ENCODE data around the gene TRANK1.
"Not testable (repeated sequence)": the region's sequence is repeated elsewhere in the genome, so short reads cannot be mapped to it uniquely, and the experiment has no call there.

The TRANK1 gene

GRCh38 chr3:36904065-36904464 lies 40.8 kb downstream of the TRANK1 start:
- H3K4me1 ChIP-seq; H3K36me3 ChIP-seq (replicated peaks): not testable (repeated sequence)

GRCh38 chr3:36903119-36903882 lies 41.6 kb downstream of the TRANK1 start:
- Histone ChIP-seq H3K4me3 (no peak overlapping the region), H3K4me1 (peaks cover 8% of the 10 kb centered on the region), H3K9me3 (no peaks in the 10 kb centered on the region), H3K36me3 (replicated peaks) (no peaks in the 10 kb centered on the region), H3K27me3 (ENCODE audit: low read depth) (no peaks in the 10 kb centered on the region)
- in situ Hi-C loops (cut with MboI; ENCODE audit: low sequenced_read_pairs): no loop called here
- no peak for DNase-seq (ENCODE audit: low spot score in 2 of 2)

More at GRCh38 chr3:36904065-36904464, 40.8 kb downstream of the TRANK1 start:
- H3K27me3 ChIP-seq (ENCODE audit: low read depth); DNase-seq (ENCODE audit: low spot score in 2 of 2); H3K4me3 ChIP-seq; H3K9me3 ChIP-seq; in situ Hi-C loops (cut with MboI; ENCODE audit: low sequenced_read_pairs): not testable (repeated sequence)

GRCh38 chr3:36901588-36901987 lies 43.3 kb downstream of the TRANK1 start:
- Histone ChIP-seq H3K36me3 (replicated peaks) (no peaks in the 10 kb centered on the region), H3K4me3 (no peak overlapping the region)

GRCh38 chr3:36900474-36901443 lies 44.1 kb downstream of the TRANK1 start:
- no peak for DNase-seq (ENCODE audit: low spot score in 2 of 2)
- H3K9me3 ChIP-seq: no peaks in the 10 kb centered on the region

More at GRCh38 chr3:36901588-36901987, 43.3 kb downstream of the TRANK1 start:
- in situ Hi-C loops (cut with MboI; ENCODE audit: low sequenced_read_pairs): no loop called here
- Histone ChIP-seq H3K9me3 (no peaks in the 10 kb centered on the region), H3K27me3 (ENCODE audit: low read depth) (no peaks in the 10 kb centered on the region), H3K4me1 (peaks cover 8% of the 10 kb centered on the region)
- no peak for DNase-seq (ENCODE audit: low spot score in 2 of 2)

GRCh38 chr3:36895496-36896409 lies 49.1 kb downstream of the TRANK1 start:
- DNase-seq (ENCODE audit: low spot score in 2 of 2): no peak
- Histone ChIP-seq H3K4me1 (no peaks in the 10 kb centered on the region), H3K27me3 (ENCODE audit: low read depth) (peaks cover 3% of the 10 kb centered on the region; the same call in 1 of the 2 replicates), H3K4me3 (no peak overlapping the region), H3K36me3 (replicated peaks) (no peaks in the 10 kb centered on the region), H3K9me3 (no peaks in the 10 kb centered on the region)
- in situ Hi-C loops (cut with MboI; ENCODE audit: low sequenced_read_pairs): no loop called here

More at GRCh38 chr3:36900474-36901443, 44.1 kb downstream of the TRANK1 start:
- in situ Hi-C loops (cut with MboI; ENCODE audit: low sequenced_read_pairs): no loop called here
- H3K4me3 ChIP-seq: no peak overlapping the region
- no peaks in the 10 kb centered on the region for H3K36me3 ChIP-seq (replicated peaks)
- H3K4me1 ChIP-seq: peaks cover 8% of the 10 kb centered on the region
- no peaks in the 10 kb centered on the region; the same call in 1 of the 2 replicates for H3K27me3 ChIP-seq (ENCODE audit: low read depth)

GRCh38 chr3:36894914-36895313 lies 49.9 kb downstream of the TRANK1 start:
- in situ Hi-C loops (cut with MboI; ENCODE audit: low sequenced_read_pairs): no loop called here
- H3K9me3 ChIP-seq: no peaks in the 10 kb centered on the region
- H3K4me1 ChIP-seq: no peaks in the 10 kb centered on the region
- no peaks in the 10 kb centered on the region for H3K36me3 ChIP-seq (replicated peaks)
- H3K4me3 ChIP-seq: no peak overlapping the region
- peaks cover 3% of the 10 kb centered on the region; the same call in 1 of the 2 replicates for H3K27me3 ChIP-seq (ENCODE audit: low read depth)
- DNase-seq (ENCODE audit: low spot score in 2 of 2): no peak

- Histone ChIP-seq H3K27me3 (ENCODE audit: low read depth) (peaks cover 3% of the 10 kb centered on the region; the same call in 1 of the 2 replicates), H3K9me3 (no peaks in the 10 kb centered on the region), H3K4me1 (no peaks in the 10 kb centered on the region), H3K4me3 (no peak overlapping the region), H3K36me3 (replicated peaks) (no peaks in the 10 kb centered on the region)
- no peak for DNase-seq (ENCODE audit: low spot score in 2 of 2)
- in situ Hi-C loops (cut with MboI; ENCODE audit: low sequenced_read_pairs): no loop called here
Measured at GRCh38 chr3:36893826-36894225, 51.0 kb downstream of the TRANK1 start.

- DNase-seq (ENCODE audit: low spot score in 2 of 2): no peak
Measured at GRCh38 chr3:36893137-36893557, 51.7 kb downstream of the TRANK1 start.

GRCh38 chr3:36892457-36893136 lies 52.3 kb downstream of the TRANK1 start:
- in situ Hi-C loops (cut with MboI; ENCODE audit: low sequenced_read_pairs): no loop called here
- Histone ChIP-seq H3K4me1 (no peaks in the 10 kb centered on the region), H3K36me3 (replicated peaks) (no peaks in the 10 kb centered on the region), H3K4me3 (no peak overlapping the region), H3K27me3 (ENCODE audit: low read depth) (peaks cover 3% of the 10 kb centered on the region; the same call in 1 of the 2 replicates), H3K9me3 (no peaks in the 10 kb centered on the region)
- no peak for DNase-seq (ENCODE audit: low spot score in 2 of 2)

More at GRCh38 chr3:36893137-36893557, 51.7 kb downstream of the TRANK1 start:
- no peaks in the 10 kb centered on the region for H3K4me1 ChIP-seq
- in situ Hi-C loops (cut with MboI; ENCODE audit: low sequenced_read_pairs): no loop called here
- no peaks in the 10 kb centered on the region for H3K9me3 ChIP-seq
- H3K27me3 ChIP-seq (ENCODE audit: low read depth): peaks cover 3% of the 10 kb centered on the region; the same call in 1 of the 2 replicates
- no peak overlapping the region for H3K4me3 ChIP-seq
- H3K36me3 ChIP-seq (replicated peaks): no peaks in the 10 kb centered on the region

- no peak for DNase-seq (ENCODE audit: low spot score in 2 of 2)
- Histone ChIP-seq H3K4me3 (no peak overlapping the region), H3K9me3 (no peaks in the 10 kb centered on the region), H3K36me3 (replicated peaks) (no peaks in the 10 kb centered on the region), H3K27me3 (ENCODE audit: low read depth) (peaks cover 3% of the 10 kb centered on the region; the same call in 1 of the 2 replicates), H3K4me1 (no peaks in the 10 kb centered on the region)
- in situ Hi-C loops (cut with MboI; ENCODE audit: low sequenced_read_pairs): no loop called here
Measured at GRCh38 chr3:36891701-36892160, 53.1 kb downstream of the TRANK1 start.

GRCh38 chr3:36891097-36891496 lies 53.8 kb downstream of the TRANK1 start:
- H3K4me1 ChIP-seq; H3K27me3 ChIP-seq (ENCODE audit: low read depth); H3K36me3 ChIP-seq (replicated peaks); in situ Hi-C loops (cut with MboI; ENCODE audit: low sequenced_read_pairs); H3K9me3 ChIP-seq; DNase-seq (ENCODE audit: low spot score in 2 of 2); H3K4me3 ChIP-seq: not testable (repeated sequence)

GRCh38 chr3:36890261-36890660 lies 54.6 kb downstream of the TRANK1 start:
- H3K36me3 ChIP-seq (replicated peaks): no peaks in the 10 kb centered on the region

More at GRCh38 chr3:36890261-36890660, 54.6 kb downstream of the TRANK1 start:
- Histone ChIP-seq H3K4me3 (no peak overlapping the region), H3K9me3 (no peaks in the 10 kb centered on the region), H3K27me3 (ENCODE audit: low read depth) (no peaks in the 10 kb centered on the region), H3K4me1 (no peaks in the 10 kb centered on the region)
- in situ Hi-C loops (cut with MboI; ENCODE audit: low sequenced_read_pairs): no loop called here
- no peak for DNase-seq (ENCODE audit: low spot score in 2 of 2)

All from HAP-1 (cell line).